ENCODE results near the gene SLC2A5.

SLC2A5 gene

GRCh38 chr1:9045861-9046510 lies 23.4 kb downstream of the SLC2A5 start:
- H3K27ac Mint-ChIP-seq, result no peak overlapping the region
- no peak for TF ChIP-seq CTCF (IDR thresholded peaks at IDR 0.05)

DNA sequence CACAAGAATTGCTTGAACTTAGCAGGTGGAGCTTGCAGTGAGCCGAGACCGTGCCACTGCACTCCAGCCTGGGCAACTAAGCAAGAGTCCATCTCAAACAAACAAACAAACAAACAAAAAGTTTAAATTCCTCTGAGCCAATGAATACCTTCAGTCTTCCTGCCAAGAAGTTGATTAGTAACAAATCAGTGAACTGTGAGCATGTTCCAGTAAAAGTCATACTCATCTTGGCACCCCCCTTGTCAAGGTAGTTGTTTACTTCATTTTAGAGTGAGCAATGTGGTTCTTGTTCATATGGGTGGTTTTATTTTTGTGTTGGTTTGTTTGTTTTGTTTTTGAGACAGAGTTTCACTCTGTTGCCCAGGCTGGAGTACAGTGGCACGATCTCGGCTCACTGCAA lies 25.2 kb downstream of the SLC2A5 start:
- H3K4me3 Mint-ChIP-seq, result no peak overlapping the region
- TF ChIP-seq CTCF (IDR thresholded peaks at IDR 0.05), result no peak

More at GRCh38 chr1:9045861-9046510, 23.4 kb downstream of the SLC2A5 start:
- no peak for DNase-seq
- Mint-ChIP-seq H3K27me3 (ENCODE audit: low read depth, poor library complexity) (peaks cover 3% of the 10 kb centered on the region), H3K36me3 (ENCODE audit: low read depth) (no peaks in the 10 kb centered on the region), H3K4me1 (peaks cover 7% of the 10 kb centered on the region), H3K4me3 (no peak overlapping the region), H3K9me3 (no peaks in the 10 kb centered on the region)

DNA sequence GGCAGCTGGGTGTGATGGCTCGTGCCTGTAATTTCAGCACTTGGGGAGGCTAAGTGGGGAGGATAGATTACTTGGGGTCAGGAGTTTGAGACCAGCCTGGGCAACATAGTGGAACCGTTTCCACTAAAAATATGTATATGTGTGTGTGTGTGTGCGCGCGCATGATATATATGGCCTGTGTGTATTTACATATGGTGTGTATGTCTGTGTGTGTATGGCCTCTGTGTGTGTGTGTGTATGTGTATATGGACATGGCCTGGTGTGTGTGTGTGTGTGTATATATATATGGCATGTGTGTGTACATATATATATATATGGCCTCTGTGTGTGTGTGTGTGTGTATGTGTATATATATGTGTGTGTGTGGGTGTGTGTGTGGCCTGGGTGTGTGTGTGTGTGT lies 27.2 kb downstream of the SLC2A5 start:
- no peak for TF ChIP-seq CTCF (IDR thresholded peaks at IDR 0.05)
- Mint-ChIP-seq H3K27me3 (ENCODE audit: low read depth, poor library complexity) (no peaks in the 10 kb centered on the region), H3K36me3 (ENCODE audit: low read depth) (no peaks in the 10 kb centered on the region), H3K9me3 (no peaks in the 10 kb centered on the region), H3K27ac (no peak overlapping the region), H3K4me3 (no peak overlapping the region), H3K4me1 (no peaks in the 10 kb centered on the region)
- no peak for DNase-seq

More for the DNA sequence above, 25.2 kb downstream of the SLC2A5 start:
- no peak overlapping the region for H3K27ac Mint-ChIP-seq
- H3K9me3 Mint-ChIP-seq, result no peaks in the 10 kb centered on the region
- no peaks in the 10 kb centered on the region for H3K36me3 Mint-ChIP-seq (ENCODE audit: low read depth)
- DNase-seq, result no peak
- H3K27me3 Mint-ChIP-seq (ENCODE audit: low read depth, poor library complexity), result no peaks in the 10 kb centered on the region
- H3K4me1 Mint-ChIP-seq, result peaks cover 7% of the 10 kb centered on the region

DNA sequence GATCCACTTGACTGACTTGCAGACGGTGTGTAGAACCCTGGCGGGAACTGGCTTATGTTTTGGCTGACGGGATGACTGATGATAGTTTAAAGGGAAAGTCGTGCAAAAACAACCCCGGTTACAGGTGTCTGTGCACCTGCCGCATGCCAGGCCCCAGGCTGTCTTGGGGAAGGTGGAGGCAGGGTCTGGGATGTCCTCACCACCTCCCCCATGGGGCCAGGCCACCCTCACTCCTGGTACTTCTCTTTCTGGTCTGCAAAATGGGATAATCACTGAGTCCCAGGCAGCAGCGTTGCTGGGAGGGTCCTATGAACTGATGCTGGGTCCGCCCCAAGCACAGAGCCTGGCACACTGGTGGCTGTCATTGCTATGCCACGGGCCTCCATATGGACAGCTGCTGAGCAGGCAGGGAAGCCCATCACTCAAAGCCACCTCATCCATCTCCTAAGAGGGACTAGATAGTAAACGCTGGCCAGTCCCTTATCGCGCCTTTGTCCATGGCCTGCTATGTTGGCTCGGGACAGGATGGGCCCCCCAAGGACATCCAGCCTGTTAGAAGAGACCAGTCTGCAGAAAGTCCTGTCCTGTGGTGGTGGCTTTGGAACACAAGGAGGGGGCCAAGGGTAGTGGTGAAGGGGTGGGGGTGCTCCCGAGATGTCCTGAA lies 28.2 kb downstream of the SLC2A5 start:
- Mint-ChIP-seq H3K27me3 (ENCODE audit: low read depth, poor library complexity) (peaks cover 3% of the 10 kb centered on the region), H3K27ac (no peak overlapping the region), H3K9me3 (peaks cover under 1% of the 10 kb centered on the region), H3K36me3 (ENCODE audit: low read depth) (no peaks in the 10 kb centered on the region), H3K4me1 (no peaks in the 10 kb centered on the region), H3K4me3 (no peak overlapping the region)
- no peak for DNase-seq
- TF ChIP-seq CTCF (IDR thresholded peaks at IDR 0.05), result no peak

DNA sequence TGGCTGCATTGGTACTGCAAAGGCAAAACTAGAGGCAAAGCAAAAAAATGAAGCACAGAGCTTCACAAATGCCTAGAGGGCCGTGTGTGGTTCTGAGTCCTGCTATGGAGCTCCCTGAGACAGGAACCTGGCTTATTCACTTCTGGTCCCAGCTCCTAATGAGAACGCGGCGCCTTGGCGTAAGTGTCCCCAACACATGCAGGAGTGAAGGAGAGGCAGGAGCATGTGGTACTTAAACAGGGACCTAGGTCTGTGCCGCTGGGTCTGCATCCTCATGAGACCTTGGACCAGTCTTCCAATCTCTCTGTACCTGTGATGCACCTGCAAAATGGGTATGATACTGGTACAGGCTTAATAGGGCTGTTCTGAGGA lies 28.8 kb downstream of the SLC2A5 start:
- DNase-seq, result no peak
- Mint-ChIP-seq H3K4me1 (no peaks in the 10 kb centered on the region), H3K27me3 (ENCODE audit: low read depth, poor library complexity) (peaks cover 7% of the 10 kb centered on the region), H3K36me3 (ENCODE audit: low read depth) (no peaks in the 10 kb centered on the region), H3K27ac (no peak overlapping the region), H3K9me3 (peaks cover 7% of the 10 kb centered on the region), H3K4me3 (no peak overlapping the region)
- no peak for TF ChIP-seq CTCF (IDR thresholded peaks at IDR 0.05)
